CD4-positive, CD25-positive, alpha-beta regulatory T cell (primary cell): ENCODE data around the gene ING2. TPM values are rescaled to one million over a fixed set of nuclear protein-coding genes. Genes with fewer than 3 reads are reported as not detected.
"Not testable (repeated sequence)": the region's sequence is repeated elsewhere in the genome, so short reads cannot be mapped to it uniquely, and the experiment has no call there.

Experiments used
- ATAC-seq, 2 donors: fragments of 150-1000 bp; cut with Tn5 transposase; one replicate each; pipeline ENCODE4 v1.10.0; 2021; ENCODE audit warnings: low read depth in 2 of 2, moderate number of reproducible peaks in 2 of 2, moderate library complexity in 1 of 2
- DNase-seq, 3 donors: peaks; one replicate each; pipeline versions ENCODE4 v3.0.0 to v3.0.0-alpha.2; 2012 to 2022; ENCODE audit warnings: mixed read lengths in 1 of 3
- H3K27ac ChIP-seq: one replicate; pipeline ENCODE4 v1.7.0; 2013; ENCODE audit warnings: mild to moderate bottlenecking, low read length; ENCODE audit not compliant: insufficient read depth, poor library complexity, severe bottlenecking
- H3K27me3 ChIP-seq: one replicate; pipeline ENCODE4 v1.7.0; 2013; ENCODE audit warnings: low read length; ENCODE audit not compliant: control insufficient read depth, insufficient read depth
- H3K36me3 ChIP-seq: one replicate; pipeline ENCODE4 v1.7.0; 2013; ENCODE audit warnings: mild to moderate bottlenecking, low read length, moderate library complexity; ENCODE audit not compliant: control insufficient read depth, insufficient read depth
- H3K4me1 ChIP-seq: 2 replicates; pipeline ENCODE4 v1.7.0; 2013; ENCODE audit warnings: mild to moderate bottlenecking, low read length; ENCODE audit not compliant: insufficient read depth, control insufficient read depth, poor library complexity, severe bottlenecking
- H3K4me3 ChIP-seq: one replicate; pipeline ENCODE4 v1.7.0; 2013; ENCODE audit warnings: low read depth, mild to moderate bottlenecking, low read length, moderate library complexity
- H3K9me3 ChIP-seq, 2 experiments: 1 replicate in 1 of 2; 2 replicates in 1 of 2; pipeline ENCODE4 v1.7.0; 2013; ENCODE audit warnings: low read length in 2 of 2, mild to moderate bottlenecking in 1 of 2, moderate library complexity in 1 of 2; ENCODE audit not compliant: control insufficient read depth in 2 of 2
- H3K27ac Mint-ChIP-seq, 3 donors: one replicate each; pipeline ENCODE4 v1.8.0; 2020 to 2022; ENCODE audit warnings: mild to moderate bottlenecking in 3 of 3, mixed read lengths in 3 of 3, moderate library complexity in 2 of 3
- H3K27me3 Mint-ChIP-seq: one replicate; pipeline ENCODE4 v1.8.0; 2022; ENCODE audit warnings: mild to moderate bottlenecking, mixed read lengths
- H3K36me3 Mint-ChIP-seq: one replicate; pipeline ENCODE4 v1.8.0; 2020; ENCODE audit warnings: mixed read lengths
- H3K4me1 Mint-ChIP-seq, 4 donors: one replicate each; pipeline ENCODE4 v1.8.0; 2020 to 2022; ENCODE audit warnings: mixed read lengths in 4 of 4, mild to moderate bottlenecking in 1 of 4
- H3K4me3 Mint-ChIP-seq, 4 donors: one replicate each; pipeline ENCODE4 v1.8.0; 2020 to 2022; ENCODE audit warnings: mild to moderate bottlenecking in 4 of 4, mixed read lengths in 4 of 4, moderate library complexity in 3 of 4
- H3K9me3 Mint-ChIP-seq, 7 donors: one replicate each; pipeline ENCODE4 v1.8.0; 2020 to 2022; ENCODE audit warnings: mixed read lengths in 7 of 7, mild to moderate bottlenecking in 3 of 7, moderate library complexity in 2 of 7
- polyA plus RNA-seq, 4 donors: library from polyadenylated mRNA; unstranded; fragments of 300-500 nt; fragmentation: Illumina TruSeq; gene quantifications; one replicate each; pipeline ENCODE4 v1.2.3, GENCODE V29; 2021
- total RNA-seq: library from RNA; stranded (reverse); gene quantifications from one replicate; pipeline ENCODE4 v1.2.3, GENCODE V29; 2022

ING2 gene
- total and polyA plus RNA-seq, 5 donors from 2014 or later = 9.1 to 17.2 (median 13.9) TPM

DNA sequence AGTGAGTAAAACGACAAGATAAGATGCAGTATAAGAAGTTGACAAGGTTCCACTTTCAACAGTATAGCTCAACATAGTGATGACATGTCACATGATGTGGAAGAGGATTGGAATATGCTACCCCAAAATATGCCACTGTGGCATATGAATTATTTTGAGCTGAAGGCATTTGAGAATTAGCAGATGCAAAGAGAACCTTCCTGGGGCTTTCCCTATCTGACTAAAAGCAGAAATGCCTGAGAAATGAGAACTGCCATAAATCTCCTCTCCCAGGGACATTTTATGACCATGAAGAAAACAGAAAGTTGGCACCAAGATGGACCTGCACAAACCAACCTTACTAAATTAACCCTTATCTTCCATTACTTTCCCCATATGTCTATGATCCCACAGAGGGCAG, 35.6 kb upstream of the ING2 start:
- Histone ChIP-seq H3K4me3 (no peak overlapping the region), H3K36me3 (no peaks in the 10 kb centered on the region), H3K27me3 (no peaks in the 10 kb centered on the region), H3K4me1 (peaks cover 4% of the 10 kb centered on the region), H3K27ac (no peak overlapping the region), H3K9me3 (no peaks in the 10 kb centered on the region)
- Mint-ChIP-seq H3K27me3 (peaks cover 4% of the 10 kb centered on the region), H3K9me3 (peaks cover 0 to 3% (median 0%) of the 10 kb centered on the region in 7 donors), H3K27ac (no peak overlapping the region), H3K4me3 (no peak overlapping the region), H3K4me1 (peaks cover 0 to 5% (median 0%) of the 10 kb centered on the region in 4 donors), H3K36me3 (peaks cover 4% of the 10 kb centered on the region)
- ATAC-seq = no peak
- no peak for DNase-seq

DNA sequence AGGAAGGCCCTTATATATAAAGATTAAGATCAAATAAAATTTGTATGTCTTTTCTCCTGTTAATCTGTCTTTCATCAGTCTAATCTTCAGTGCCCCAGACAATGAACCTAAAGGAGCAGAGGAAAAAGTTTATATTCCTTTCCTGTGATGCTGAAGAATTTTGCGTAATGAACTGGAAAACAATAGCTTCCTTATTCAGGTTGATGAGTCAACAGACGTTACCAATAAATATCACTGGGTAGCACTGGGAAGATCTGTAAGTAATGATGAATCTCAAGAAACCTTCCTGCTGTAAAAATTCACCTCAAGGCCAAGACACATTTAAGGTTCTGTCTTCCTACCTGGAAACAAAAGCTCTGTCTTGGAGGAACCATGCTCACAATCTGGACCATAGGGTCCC, 34.9 kb upstream of the ING2 start:
- DNase-seq (no peak), ATAC-seq (no peak)
- no peaks in the 10 kb centered on the region for H3K9me3 ChIP-seq
- H3K27ac ChIP-seq = no peak overlapping the region
- H3K4me1 Mint-ChIP-seq = peaks cover 0 to 5% (median 0%) of the 10 kb centered on the region in 4 donors
- peaks cover 4% of the 10 kb centered on the region for H3K4me1 ChIP-seq
- peaks cover 4% of the 10 kb centered on the region for H3K27me3 Mint-ChIP-seq
- no peak overlapping the region for H3K27ac Mint-ChIP-seq
- H3K4me3 Mint-ChIP-seq = no peak overlapping the region
- peaks cover 4% of the 10 kb centered on the region for H3K36me3 Mint-ChIP-seq
- H3K27me3 ChIP-seq = no peaks in the 10 kb centered on the region
- no peaks in the 10 kb centered on the region for H3K36me3 ChIP-seq
- H3K9me3 Mint-ChIP-seq = peaks cover 0 to 3% (median 0%) of the 10 kb centered on the region in 7 donors
- H3K4me3 ChIP-seq = no peak overlapping the region

DNA sequence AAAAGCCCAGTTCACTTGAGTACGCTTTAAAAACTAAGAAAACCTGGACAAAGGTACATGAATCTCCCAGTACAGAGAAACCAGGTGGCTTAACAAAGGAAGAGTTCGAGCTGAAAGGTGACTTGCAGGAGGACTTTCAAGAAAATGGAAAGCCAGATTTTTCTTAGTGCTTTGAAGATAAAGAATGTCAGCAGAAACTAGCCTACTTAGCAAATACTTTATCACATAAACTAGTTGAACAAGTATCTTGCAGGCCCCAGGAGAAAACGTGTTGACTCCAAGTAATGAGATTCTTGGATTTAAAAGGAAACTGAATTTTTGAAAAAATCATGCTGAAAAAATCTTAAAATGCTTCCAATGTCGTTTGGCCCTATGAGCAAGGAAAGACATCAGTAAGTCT, 34.0 kb upstream of the ING2 start:
- Mint-ChIP-seq H3K4me1 (peaks cover 0 to 5% (median 0%) of the 10 kb centered on the region in 4 donors), H3K27me3 (peaks cover 4% of the 10 kb centered on the region), H3K36me3 (peaks cover 4% of the 10 kb centered on the region), H3K27ac (no peak overlapping the region), H3K9me3 (peaks cover 0 to 3% (median 0%) of the 10 kb centered on the region in 7 donors), H3K4me3 (no peak overlapping the region)
- DNase-seq = no peak
- ATAC-seq = no peak
- Histone ChIP-seq H3K4me3 (no peak overlapping the region), H3K27ac (no peak overlapping the region), H3K4me1 (peaks cover 4% of the 10 kb centered on the region), H3K36me3 (no peaks in the 10 kb centered on the region), H3K27me3 (no peaks in the 10 kb centered on the region), H3K9me3 (no peaks in the 10 kb centered on the region)

DNA sequence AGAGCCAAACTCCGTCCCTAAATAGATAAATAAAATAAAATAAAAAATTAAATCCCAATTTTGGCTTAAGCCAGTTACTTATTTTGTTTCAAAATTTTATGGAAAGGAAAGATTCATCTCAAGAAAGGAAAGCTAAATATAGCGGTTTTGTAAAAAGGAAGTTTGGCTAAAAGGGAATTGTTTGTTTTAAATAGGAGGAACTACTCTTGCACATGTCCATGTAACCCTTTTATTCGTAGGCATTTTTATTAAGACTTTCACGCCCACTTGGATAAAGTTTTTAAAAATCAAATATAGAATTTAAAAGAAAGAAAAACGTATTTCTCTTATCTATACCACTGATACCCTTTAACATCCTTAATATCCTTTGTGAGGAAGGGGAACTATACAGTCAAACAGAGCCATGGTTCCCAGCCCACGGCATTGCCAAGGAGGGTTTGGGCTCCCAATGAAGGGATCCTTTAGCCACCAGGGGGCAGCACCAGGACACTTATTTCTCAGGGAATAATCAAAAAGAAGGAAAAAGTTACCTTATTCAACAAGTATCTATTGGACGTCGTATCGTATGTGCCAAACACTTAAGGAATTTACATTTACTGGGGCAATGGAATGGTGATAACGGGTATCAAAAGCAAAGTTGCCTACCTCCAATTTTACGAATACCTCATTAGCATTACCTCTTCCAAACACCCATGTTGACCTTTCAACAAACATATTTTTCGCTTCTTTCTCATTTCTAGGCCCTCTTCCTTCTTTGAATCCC, 32.7 kb upstream of the ING2 start:
- Histone ChIP-seq H3K27ac (no peak overlapping the region), H3K36me3 (no peaks in the 10 kb centered on the region), H3K27me3 (no peaks in the 10 kb centered on the region), H3K4me1 (peaks cover 4% of the 10 kb centered on the region), H3K9me3 (no peaks in the 10 kb centered on the region), H3K4me3 (no peak overlapping the region)
- Mint-ChIP-seq H3K9me3 (peaks cover 0 to 2% (median 0%) of the 10 kb centered on the region in 7 donors), H3K4me3 (no peak overlapping the region), H3K27me3 (peaks cover 4% of the 10 kb centered on the region), H3K36me3 (peaks cover 4% of the 10 kb centered on the region), H3K4me1 (peaks cover 0 to 5% (median 0%) of the 10 kb centered on the region in 4 donors), H3K27ac (no peak overlapping the region)
- DNase-seq (peak; percentile 66 to 74 (median 69)), ATAC-seq (peak; percentile 55 to 60)

DNA sequence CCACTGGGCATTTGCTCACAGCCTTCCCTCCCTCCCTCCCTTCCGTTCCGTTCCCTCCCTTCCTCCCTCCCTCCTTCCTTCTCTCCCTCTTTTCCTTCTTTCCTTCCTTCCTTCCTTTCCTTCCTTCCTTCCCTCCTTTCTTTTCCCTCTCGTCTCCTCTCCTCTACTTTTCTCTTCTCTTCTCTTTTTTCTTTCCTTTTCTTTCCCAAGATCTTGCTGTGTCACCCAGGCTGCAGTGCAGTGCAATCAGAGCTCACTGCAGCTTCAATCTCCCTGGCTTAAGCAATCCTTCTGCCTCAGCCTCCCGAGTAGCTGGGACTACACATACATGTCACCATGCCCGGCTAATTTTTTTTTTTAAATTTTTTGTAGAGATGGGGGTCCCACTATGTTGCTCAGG, 26.7 kb upstream of the ING2 start:
- no peak overlapping the region for H3K4me3 Mint-ChIP-seq
- no peak overlapping the region for H3K4me3 ChIP-seq

DNA sequence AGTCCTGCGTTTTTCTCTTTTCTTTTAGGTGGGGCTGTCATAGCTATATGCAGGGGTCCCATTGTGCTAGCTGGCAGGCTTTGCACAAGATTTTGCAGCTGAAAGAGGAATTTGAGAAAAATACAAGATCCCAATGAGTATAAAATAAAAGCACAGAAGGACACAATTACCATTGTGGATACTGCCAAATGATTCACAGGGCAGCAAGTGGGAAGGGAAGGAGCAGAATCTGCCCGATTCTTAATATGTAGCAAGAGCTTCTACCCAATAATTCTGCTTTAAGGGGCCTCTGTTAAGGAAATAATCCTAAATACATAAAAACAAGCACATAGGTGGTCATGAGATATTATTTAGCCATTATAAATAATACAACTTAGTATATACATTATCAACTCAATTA, 25.9 kb upstream of the ING2 start:
- ATAC-seq = no peak
- Mint-ChIP-seq H3K27ac (no peak overlapping the region), H3K4me3 (no peak overlapping the region), H3K9me3 (no peaks in the 10 kb centered on the region), H3K36me3 (no peaks in the 10 kb centered on the region), H3K4me1 (no peaks in the 10 kb centered on the region), H3K27me3 (peaks cover 15% of the 10 kb centered on the region)
- Histone ChIP-seq H3K36me3 (no peaks in the 10 kb centered on the region), H3K4me3 (no peak overlapping the region), H3K27me3 (no peaks in the 10 kb centered on the region), H3K9me3 (no peaks in the 10 kb centered on the region), H3K4me1 (no peaks in the 10 kb centered on the region), H3K27ac (no peak overlapping the region)
- no peak for DNase-seq

More for the DNA sequence above, 26.7 kb upstream of the ING2 start:
- H3K4me1 ChIP-seq = no peaks in the 10 kb centered on the region
- no peaks in the 10 kb centered on the region for H3K9me3 ChIP-seq
- Mint-ChIP-seq H3K27ac (no peak overlapping the region), H3K4me1 (no peaks in the 10 kb centered on the region), H3K36me3 (no peaks in the 10 kb centered on the region), H3K9me3 (no peaks in the 10 kb centered on the region), H3K27me3 (peaks cover 15% of the 10 kb centered on the region)
- H3K36me3 ChIP-seq = no peaks in the 10 kb centered on the region
- no peaks in the 10 kb centered on the region for H3K27me3 ChIP-seq
- DNase-seq (no peak), ATAC-seq (no peak)
- no peak overlapping the region for H3K27ac ChIP-seq

DNA sequence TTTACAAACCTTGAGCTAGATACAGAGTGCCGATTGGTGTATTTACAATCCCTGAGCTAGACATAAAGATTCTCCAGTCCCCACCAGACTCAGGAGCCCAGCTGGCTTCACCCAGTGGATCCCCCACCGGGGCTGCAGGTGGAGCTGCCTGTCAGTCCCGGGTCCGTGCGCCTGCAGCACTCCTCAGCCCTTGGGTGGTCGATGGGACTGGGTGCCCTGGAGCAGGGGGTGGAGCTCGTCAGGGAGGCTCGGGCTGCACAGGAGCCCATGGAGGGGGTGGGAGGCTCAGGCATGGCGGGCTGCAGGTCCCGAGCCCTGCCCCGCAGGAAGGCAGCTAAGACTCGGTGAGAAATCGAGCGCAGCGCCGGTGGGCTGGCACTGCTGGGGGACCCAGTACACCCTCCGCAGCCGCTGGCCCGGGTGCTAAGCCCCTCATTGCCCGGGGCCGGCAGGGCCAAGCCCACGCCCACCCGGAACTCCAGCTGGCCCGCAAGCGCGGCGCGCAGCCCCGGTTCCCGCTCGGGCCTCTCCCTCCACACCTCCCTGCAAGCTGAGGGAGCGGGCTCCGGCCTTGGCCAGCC, 22.3 kb upstream of the ING2 start:
- not testable (repeated sequence) for H3K4me1 Mint-ChIP-seq, ATAC-seq, H3K27me3 ChIP-seq, H3K9me3 Mint-ChIP-seq, H3K27ac ChIP-seq, H3K36me3 Mint-ChIP-seq, H3K36me3 ChIP-seq, H3K4me3 Mint-ChIP-seq, H3K4me1 ChIP-seq, DNase-seq, H3K27ac Mint-ChIP-seq, H3K9me3 ChIP-seq, H3K4me3 ChIP-seq
- peaks cover 13% of the 10 kb centered on the region for H3K27me3 Mint-ChIP-seq

DNA sequence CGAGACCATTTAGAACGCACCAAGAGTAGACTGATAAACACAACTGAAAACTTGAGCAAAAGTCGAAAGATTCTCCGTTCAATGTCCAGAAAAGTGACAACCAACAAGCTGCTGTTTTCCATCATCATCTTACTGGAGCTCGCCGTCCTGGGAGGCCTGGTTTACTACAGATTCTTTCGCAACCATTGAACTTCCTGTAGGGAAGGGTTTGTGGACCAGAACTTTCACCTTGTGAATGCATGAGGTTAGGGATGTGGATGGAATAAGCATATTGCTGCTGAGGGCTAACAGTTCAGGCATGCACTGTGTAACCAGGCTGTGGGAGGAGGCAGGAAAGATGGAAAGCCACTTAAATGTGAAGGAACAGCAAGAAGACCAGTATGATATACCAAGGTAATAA, 20.9 kb upstream of the ING2 start:
- Histone ChIP-seq H3K4me1 (no peaks in the 10 kb centered on the region), H3K27me3 (no peaks in the 10 kb centered on the region), H3K4me3 (no peak overlapping the region), H3K36me3 (no peaks in the 10 kb centered on the region), H3K9me3 (no peaks in the 10 kb centered on the region), H3K27ac (no peak overlapping the region)
- no peaks in the 10 kb centered on the region for H3K4me1 Mint-ChIP-seq
- no peak overlapping the region for H3K27ac Mint-ChIP-seq
- peaks cover 4% of the 10 kb centered on the region for H3K27me3 Mint-ChIP-seq
- DNase-seq (no peak), ATAC-seq (no peak)
- no peaks in the 10 kb centered on the region for H3K36me3 Mint-ChIP-seq
- no peak overlapping the region for H3K4me3 Mint-ChIP-seq
- H3K9me3 Mint-ChIP-seq = no peaks in the 10 kb centered on the region
